CD14-positive monocyte (primary cell): ENCODE measurements around the gene FBXO31. TPM values are rescaled to one million over a fixed set of nuclear protein-coding genes. Genes with fewer than 3 reads are reported as not detected.

Experiments used
- DNase-seq, 3 donors: peaks; one replicate each; pipeline ENCODE4 v3.0.0-alpha.2; 2011 to 2022
- H2AFZ ChIP-seq: 2 replicates; pipeline ENCODE4 v1.6.0; 2012; ENCODE audit warnings: mild to moderate bottlenecking, low read depth, low read length, inconsistent platforms; ENCODE audit not compliant: insufficient read depth, poor library complexity, severe bottlenecking
- H3K27ac ChIP-seq, 2 donors: 1 replicate in 1 of 2; 2 replicates in 1 of 2; pipeline ENCODE4 v1.5.1; 2012 to 2013; ENCODE audit warnings: low read length in 2 of 2, control low read depth in 1 of 2, inconsistent platforms in 1 of 2, low read depth in 1 of 2, mild to moderate bottlenecking in 1 of 2
- H3K27me3 ChIP-seq, 2 donors: one replicate each; pipeline versions ENCODE4 v1.6.0 to v1.6.1; 2011 to 2013; ENCODE audit warnings: low read length in 2 of 2; ENCODE audit not compliant: control insufficient read depth in 2 of 2, insufficient read depth in 2 of 2
- H3K36me3 ChIP-seq, 2 donors: replicated peaks in 1 of 2; 1 replicate in 1 of 2; 2 replicates in 1 of 2; pipeline versions ENCODE4 v1.5.1 to v1.6.1; 2012 to 2013; ENCODE audit warnings: low read length in 2 of 2, control low read depth in 1 of 2, inconsistent platforms in 1 of 2, mild to moderate bottlenecking in 1 of 2; ENCODE audit not compliant: insufficient read depth in 2 of 2, control insufficient read depth in 1 of 2
- H3K4me1 ChIP-seq, 2 donors: 1 replicate in 1 of 2; 2 replicates in 1 of 2; pipeline versions ENCODE4 v1.5.1 to v1.6.1; 2012 to 2013; ENCODE audit warnings: low read length in 2 of 2, control low read depth in 1 of 2, inconsistent platforms in 1 of 2, mild to moderate bottlenecking in 1 of 2, moderate library complexity in 1 of 2; ENCODE audit not compliant: insufficient read depth in 2 of 2, control insufficient read depth in 1 of 2
- H3K4me2 ChIP-seq: replicated peaks from 2 replicates; pipeline ENCODE3; 2012; ENCODE audit warnings: low read length, moderate library complexity, mild to moderate bottlenecking; ENCODE audit not compliant: poor library complexity, severe bottlenecking; ENCODE audit errors: extremely low read depth
- H3K4me3 ChIP-seq, 3 experiments: fragments of 200-600 bp in 1 of 3; sonication (generic) in 1 of 3; replicated peaks in 1 of 3; 1 replicate in 2 of 3; 2 replicates in 1 of 3; pipeline ENCODE4 v1.5.1; 2011 to 2013; ENCODE audit warnings: low read length in 3 of 3, mild to moderate bottlenecking in 3 of 3, control low read depth in 2 of 3, low read depth in 2 of 3, inconsistent platforms in 1 of 3, moderate library complexity in 1 of 3
- H3K79me2 ChIP-seq: 2 replicates; pipeline ENCODE4 v1.6.0; 2012; ENCODE audit warnings: mild to moderate bottlenecking, control low read depth, inconsistent platforms, low read length, moderate library complexity; ENCODE audit not compliant: insufficient read depth
- H3K9ac ChIP-seq: 2 replicates; pipeline ENCODE4 v1.6.0; 2017; ENCODE audit warnings: low read length, mild to moderate bottlenecking; ENCODE audit not compliant: insufficient read depth, poor library complexity, severe bottlenecking
- H3K9me3 ChIP-seq, 2 donors: replicated peaks in 1 of 2; 1 replicate in 1 of 2; 2 replicates in 1 of 2; pipeline versions ENCODE4 v1.5.1 to v1.6.1; 2012 to 2013; ENCODE audit warnings: low read length in 2 of 2, control low read depth in 1 of 2; ENCODE audit not compliant: control insufficient read depth in 1 of 2, insufficient read depth in 1 of 2
- H4K20me1 ChIP-seq: 2 replicates; pipeline ENCODE4 v1.6.0; 2012; ENCODE audit warnings: mild to moderate bottlenecking, low read length, control low read depth, moderate library complexity; ENCODE audit not compliant: insufficient read depth
- H3K27ac Mint-ChIP-seq, 7 donors: one replicate each; pipeline ENCODE4 v1.8.0; 2020; ENCODE audit warnings: mild to moderate bottlenecking in 7 of 7, mixed read lengths in 7 of 7, moderate library complexity in 6 of 7, inconsistent platforms in 2 of 7
- H3K27me3 Mint-ChIP-seq, 3 donors: one replicate each; pipeline ENCODE4 v1.8.0; 2021 to 2022; ENCODE audit warnings: low read depth in 3 of 3, mild to moderate bottlenecking in 3 of 3, mixed read lengths in 3 of 3, moderate library complexity in 3 of 3, inconsistent platforms in 1 of 3
- H3K36me3 Mint-ChIP-seq, 2 donors: one replicate each; pipeline ENCODE4 v1.8.0; 2020; ENCODE audit warnings: mixed read lengths in 2 of 2, inconsistent platforms in 1 of 2, mild to moderate bottlenecking in 1 of 2
- H3K4me1 Mint-ChIP-seq: one replicate; pipeline ENCODE4 v1.8.0; 2020; ENCODE audit warnings: mild to moderate bottlenecking, mixed read lengths
- H3K4me3 Mint-ChIP-seq, 2 donors: one replicate each; pipeline ENCODE4 v1.8.0; 2020; ENCODE audit warnings: mild to moderate bottlenecking in 2 of 2, mixed read lengths in 2 of 2, moderate library complexity in 1 of 2
- H3K9me3 Mint-ChIP-seq, 7 donors: one replicate each; pipeline ENCODE4 v1.8.0; 2020 to 2022; ENCODE audit warnings: mixed read lengths in 7 of 7, mild to moderate bottlenecking in 6 of 7, moderate library complexity in 6 of 7, inconsistent platforms in 2 of 7
- CTCF ChIP-seq: fragments of 200-600 bp; IDR thresholded peaks from one replicate; pipeline ENCODE4 v1.8.0; 2022; ENCODE audit warnings: antibody characterized with exemption, mild to moderate bottlenecking
- WGBS: methylation state at CpG from one replicate; pipeline ENCODE4 v1.1.5; 2013; ENCODE audit warnings: missing lambda C conversion rate; ENCODE audit not compliant: insufficient coverage; 5-methylcytosine and 5-hydroxymethylcytosine counted together
- intact Hi-C, 2 donors: fragments of 100-400 bp; cut with micrococcal nuclease; formaldehyde crosslinking; loops; one replicate each; pipeline versions ENCODE4 v1.15.0 to v1.15.1; 2023
- polyA plus RNA-seq, 3 donors: library from polyadenylated mRNA; depleted of rRNA in 1 of 3; unstranded in 2 of 3; stranded (reverse) in 1 of 3; fragments of 300-500 nt in 2 of 3; fragments of >200 nt in 1 of 3; fragmentation: Illumina TruSeq in 2 of 3; gene quantifications; 1 replicate in 2 of 3; 2 replicates in 1 of 3; pipeline ENCODE4 v1.2.3, GENCODE V29; 2012 to 2021

The FBXO31 gene
- polyA plus RNA-seq, 3 donors: 2.0 to 5.6 (median 3.3) TPM

GRCh38 chr16:87293990-87294389 is 89.6 kb downstream of the FBXO31 start:
- peaks cover 0 to 8% of the 10 kb centered on the region in 2 donors for H3K9me3 ChIP-seq
- no peak for DNase-seq
- H3K79me2 ChIP-seq: no peaks in the 10 kb centered on the region
- Mint-ChIP-seq H3K27ac (no peak overlapping the region), H3K4me1 (peaks cover 9% of the 10 kb centered on the region), H3K9me3 (peaks cover 2 to 12% (median 8%) of the 10 kb centered on the region in 7 donors), H3K27me3 (peaks cover 0 to 13% (median 2%) of the 10 kb centered on the region in 3 donors), H3K36me3 (no peaks in the 10 kb centered on the region), H3K4me3 (peak overlapping the region in 1 of 2 donors; percentile 2)
- no peak overlapping the region for H3K27ac ChIP-seq
- H3K9ac ChIP-seq: no peak overlapping the region
- no peak overlapping the region for H2AFZ ChIP-seq
- 92% methylated on average over 3 of the region's 3 CpGs for WGBS
- H4K20me1 ChIP-seq: no peaks in the 10 kb centered on the region
- peaks cover 0 to 6% of the 10 kb centered on the region in 2 donors for H3K4me1 ChIP-seq
- no peak overlapping the region for H3K4me2 ChIP-seq
- no peak for TF ChIP-seq CTCF
- no peaks in the 10 kb centered on the region for H3K36me3 ChIP-seq
- no peak overlapping the region for H3K4me3 ChIP-seq
- H3K27me3 ChIP-seq: no peaks in the 10 kb centered on the region
- intact Hi-C loops: no loop called here

GRCh38 chr16:87291944-87292343 is 91.6 kb downstream of the FBXO31 start:
- no peak overlapping the region for H3K27ac ChIP-seq
- no peaks in the 10 kb centered on the region for H4K20me1 ChIP-seq
- H3K79me2 ChIP-seq: no peaks in the 10 kb centered on the region
- no peak overlapping the region for H2AFZ ChIP-seq
- peak overlapping the region in 1 of 7 donors; percentile 6 for H3K27ac Mint-ChIP-seq
- no peak overlapping the region for H3K9ac ChIP-seq
- no peaks in the 10 kb centered on the region for H3K36me3 ChIP-seq
- intact Hi-C loops: no loop called here
- H3K4me3 Mint-ChIP-seq: no peak overlapping the region
- no peaks in the 10 kb centered on the region for H3K36me3 Mint-ChIP-seq
- no peak for TF ChIP-seq CTCF
- peaks cover 0 to 8% of the 10 kb centered on the region in 2 donors for H3K9me3 ChIP-seq
- no peak overlapping the region for H3K4me3 ChIP-seq
- no peak for DNase-seq
- no peak overlapping the region for H3K4me2 ChIP-seq
- H3K27me3 Mint-ChIP-seq: peaks cover 0 to 2% (median 0%) of the 10 kb centered on the region in 3 donors
- H3K9me3 Mint-ChIP-seq: peaks cover 2 to 20% (median 13%) of the 10 kb centered on the region in 7 donors
- H3K27me3 ChIP-seq: no peaks in the 10 kb centered on the region
- 94% methylated on average over 4 of the region's 6 CpGs for WGBS
- peaks cover 9% of the 10 kb centered on the region for H3K4me1 Mint-ChIP-seq
- peaks cover 0 to 6% of the 10 kb centered on the region in 2 donors for H3K4me1 ChIP-seq
